22Rv1 (cell line): ENCODE results near the gene FRAS1.

Experiments
- H3K27ac ChIP-seq: fragments of 450-650 bp; 2 replicates; pipeline ENCODE4 v1.5.1; 2017
- ZFX ChIP-seq: fragments of 450-650 bp; IDR thresholded peaks from 2 replicates; pipeline ENCODE4 v1.6.1; 2017; ENCODE audit warnings: antibody characterized with exemption, borderline replicate concordance
- TF ChIP-seq, protein P1 (sequence below): fragments of 450-650 bp; IDR thresholded peaks from 2 replicates; pipeline ENCODE4 v1.5.1; 2017; ENCODE audit warnings: mild to moderate bottlenecking

Gene FRAS1

DNA sequence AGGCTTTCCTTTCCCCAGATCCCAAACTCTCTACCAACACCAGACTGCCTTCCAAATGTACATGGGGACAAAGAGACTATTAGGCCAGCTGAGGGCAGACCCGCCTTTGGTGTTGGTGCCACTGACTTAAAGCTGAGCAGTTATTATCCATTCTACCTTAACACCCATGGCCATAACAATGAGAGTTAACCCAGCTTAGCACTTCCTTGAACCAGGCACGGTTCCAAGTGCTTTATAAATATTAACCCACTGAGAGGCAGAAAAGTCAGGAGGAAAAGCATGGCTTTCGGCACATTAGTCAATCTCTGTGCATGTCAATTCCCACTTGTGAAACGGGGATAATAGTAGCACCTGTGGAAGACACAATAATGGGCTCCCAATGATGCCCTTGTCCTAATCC, 251.4 kb downstream of the FRAS1 start:
- TF ChIP-seq ZFX = no peak
- TF ChIP-seq, protein P1, sequence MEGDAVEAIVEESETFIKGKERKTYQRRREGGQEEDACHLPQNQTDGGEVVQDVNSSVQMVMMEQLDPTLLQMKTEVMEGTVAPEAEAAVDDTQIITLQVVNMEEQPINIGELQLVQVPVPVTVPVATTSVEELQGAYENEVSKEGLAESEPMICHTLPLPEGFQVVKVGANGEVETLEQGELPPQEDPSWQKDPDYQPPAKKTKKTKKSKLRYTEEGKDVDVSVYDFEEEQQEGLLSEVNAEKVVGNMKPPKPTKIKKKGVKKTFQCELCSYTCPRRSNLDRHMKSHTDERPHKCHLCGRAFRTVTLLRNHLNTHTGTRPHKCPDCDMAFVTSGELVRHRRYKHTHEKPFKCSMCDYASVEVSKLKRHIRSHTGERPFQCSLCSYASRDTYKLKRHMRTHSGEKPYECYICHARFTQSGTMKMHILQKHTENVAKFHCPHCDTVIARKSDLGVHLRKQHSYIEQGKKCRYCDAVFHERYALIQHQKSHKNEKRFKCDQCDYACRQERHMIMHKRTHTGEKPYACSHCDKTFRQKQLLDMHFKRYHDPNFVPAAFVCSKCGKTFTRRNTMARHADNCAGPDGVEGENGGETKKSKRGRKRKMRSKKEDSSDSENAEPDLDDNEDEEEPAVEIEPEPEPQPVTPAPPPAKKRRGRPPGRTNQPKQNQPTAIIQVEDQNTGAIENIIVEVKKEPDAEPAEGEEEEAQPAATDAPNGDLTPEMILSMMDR = no peak
- H3K27ac ChIP-seq = no peak overlapping the region

DNA sequence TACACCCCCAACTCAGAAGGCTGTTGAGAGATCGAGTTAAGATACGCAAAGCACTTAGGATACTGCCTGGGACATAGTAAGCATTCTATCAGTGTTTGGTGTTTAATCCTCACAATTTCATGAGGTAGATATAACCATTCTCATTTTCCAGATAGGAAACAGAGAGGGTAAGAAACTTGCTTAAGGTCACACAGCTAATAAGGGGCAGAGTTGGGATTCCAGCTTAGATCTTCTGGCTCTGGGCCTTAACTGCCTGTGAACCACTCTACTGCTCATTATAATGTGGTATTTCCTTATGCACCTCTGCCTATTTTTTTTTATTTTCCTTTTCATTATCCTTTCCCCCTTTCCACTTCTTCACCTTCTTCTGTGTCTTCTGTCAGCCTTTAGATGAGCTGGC, 252.2 kb downstream of the FRAS1 start:
- no peak overlapping the region for H3K27ac ChIP-seq
- TF ChIP-seq, protein P1 = no peak
- no peak for TF ChIP-seq ZFX

DNA sequence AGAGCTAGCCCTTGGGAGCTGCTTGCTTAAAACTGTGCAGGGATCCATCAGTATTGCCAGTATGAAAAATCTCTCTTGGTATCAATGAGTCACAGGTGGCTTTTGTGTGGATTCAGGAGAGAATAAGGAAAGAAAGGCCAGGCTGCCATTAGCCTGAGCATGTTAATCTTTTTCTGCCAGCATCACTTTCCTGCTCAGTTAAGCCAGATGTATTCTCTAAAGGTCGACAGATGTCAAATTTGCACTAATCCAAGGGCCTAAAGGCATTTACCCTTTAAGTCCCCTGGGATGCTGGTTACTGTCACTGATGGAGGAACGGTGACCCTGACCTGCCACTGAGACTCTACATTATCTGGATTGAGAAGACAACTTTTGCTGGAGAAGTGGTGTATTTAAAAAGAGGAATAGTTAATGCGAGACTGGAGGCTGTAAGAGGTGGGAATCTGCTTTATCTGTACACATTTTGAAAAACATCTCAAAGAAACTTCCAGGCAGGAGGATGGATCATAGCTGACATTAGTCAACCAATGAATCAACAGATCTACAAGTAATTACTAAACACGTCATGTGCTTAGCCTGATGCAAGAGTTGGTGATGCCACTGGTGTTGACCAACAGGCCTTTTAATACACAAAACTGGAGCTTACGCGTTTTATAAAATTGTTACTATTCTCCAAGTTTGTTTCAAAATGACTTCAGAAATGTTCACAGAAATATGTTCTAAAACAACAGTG, 253.1 kb downstream of the FRAS1 start:
- H3K27ac ChIP-seq = no peak overlapping the region
- no peak for TF ChIP-seq ZFX
- TF ChIP-seq, protein P1 = no peak

DNA sequence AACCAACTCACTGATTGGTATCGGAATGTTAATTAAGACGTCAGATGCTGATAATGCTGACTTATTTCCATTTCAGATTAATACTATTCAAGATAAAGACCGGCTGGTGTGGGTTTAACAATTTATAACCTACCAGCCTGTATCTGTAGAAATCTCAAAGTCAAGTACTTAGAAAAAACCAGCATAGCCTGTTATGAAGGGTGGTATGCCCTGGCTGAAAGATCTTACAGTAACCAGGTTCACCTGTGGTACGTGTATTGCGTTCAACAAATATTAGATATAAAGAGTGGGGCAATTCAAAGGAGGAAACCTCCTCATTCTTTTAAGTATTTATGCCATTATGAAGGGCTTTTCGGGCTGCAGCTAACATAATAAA, 253.6 kb downstream of the FRAS1 start:
- H3K27ac ChIP-seq = no peak overlapping the region
- TF ChIP-seq ZFX = no peak
- TF ChIP-seq, protein P1 = no peak

DNA sequence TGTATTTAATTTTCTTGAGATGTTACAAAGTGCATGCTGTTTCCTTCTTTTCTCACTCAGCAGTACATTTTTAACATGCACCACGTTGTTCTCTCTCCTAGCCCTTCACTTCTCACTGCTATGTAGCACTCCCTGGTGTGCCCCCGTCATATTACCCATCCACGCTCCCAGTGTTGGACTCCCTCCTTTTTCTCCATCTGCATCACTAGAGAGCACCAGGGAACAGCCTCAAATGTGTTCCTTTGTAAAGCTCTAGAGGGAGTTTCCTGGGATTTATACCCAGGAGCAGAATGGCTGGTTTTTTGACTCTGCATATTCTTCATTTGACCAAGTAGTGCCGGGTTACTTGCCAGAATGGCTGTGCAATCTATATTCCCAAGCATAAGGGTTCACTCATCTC, 254.2 kb downstream of the FRAS1 start:
- no peak overlapping the region for H3K27ac ChIP-seq
- TF ChIP-seq, protein P1 = no peak
- no peak for TF ChIP-seq ZFX

DNA sequence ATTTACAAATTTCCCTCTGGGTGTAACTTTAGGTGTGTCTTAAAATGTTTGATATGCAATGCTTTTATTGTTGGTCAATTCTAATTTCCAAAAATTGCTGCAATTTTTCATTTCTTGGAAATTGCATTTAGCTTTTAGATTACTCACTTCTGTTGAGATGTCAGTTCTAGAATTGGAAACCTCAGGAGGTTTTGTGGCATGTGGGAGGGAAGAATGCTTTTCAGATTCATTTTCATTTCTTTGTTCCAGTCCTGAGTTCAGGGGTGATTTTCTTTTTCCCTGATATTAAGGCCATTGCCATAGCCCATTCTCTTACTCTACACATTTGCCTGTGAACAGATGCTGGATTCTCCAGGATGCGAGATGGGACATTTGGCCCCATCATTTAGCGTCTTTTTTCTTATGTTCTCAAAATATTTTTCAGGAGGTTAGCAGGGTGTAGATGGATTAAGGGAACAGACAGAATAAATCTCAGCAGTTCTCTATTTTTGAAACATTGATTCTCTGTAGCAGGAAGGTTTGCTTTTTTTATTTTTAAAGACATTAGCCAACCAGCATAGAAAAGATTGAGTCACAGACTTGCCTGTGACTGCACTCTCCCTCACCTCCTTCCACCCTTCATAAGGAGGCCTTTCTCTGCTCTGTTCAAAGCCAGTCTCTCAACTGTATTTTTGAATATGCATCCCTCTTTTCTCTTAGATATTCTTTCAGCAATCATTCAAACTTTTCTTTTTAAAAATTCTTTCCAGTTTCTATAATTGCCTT, 256.0 kb downstream of the FRAS1 start:
- TF ChIP-seq, protein P1 = no peak
- TF ChIP-seq ZFX = no peak
- no peak overlapping the region for H3K27ac ChIP-seq

DNA sequence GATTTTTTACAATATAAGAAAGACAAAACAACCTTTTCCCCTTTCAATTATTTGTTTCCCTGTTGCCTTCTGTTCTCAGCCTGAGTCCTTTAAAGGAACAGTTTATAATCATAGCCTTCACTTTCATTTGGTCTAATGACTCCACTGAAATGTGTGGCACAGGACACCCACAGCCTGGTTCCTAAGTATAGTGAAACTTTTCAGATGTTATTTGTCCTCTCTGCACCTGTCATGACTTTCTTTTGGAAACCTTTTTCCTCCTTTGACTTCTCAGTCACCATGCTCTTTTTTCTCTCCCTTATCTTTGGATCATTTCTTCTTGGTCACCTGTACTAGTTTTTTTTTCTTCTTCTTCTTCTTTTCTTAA, 256.6 kb downstream of the FRAS1 start:
- TF ChIP-seq, protein P1 = no peak
- TF ChIP-seq ZFX = no peak
- no peak overlapping the region for H3K27ac ChIP-seq
